ENCODE data around the gene PANX1. TPM values are rescaled to one million over a fixed set of nuclear protein-coding genes. Genes with fewer than 3 reads are reported as not detected.

Gene PANX1
- total and polyA plus RNA-seq, 3 experiments from 2014 or later = 12.6 to 20.3 (median 20.0) TPM

GRCh38 chr11:94184362-94184761, 55.7 kb downstream of the PANX1 start:
- H3K9me3 ChIP-seq (ENCODE audit: low read length) = no peaks in the 10 kb centered on the region
- H3K9me3 Mint-ChIP-seq = peaks cover 0 to 8% (median 0%) of the 10 kb centered on the region in 5 donors
- peaks cover 7% of the 10 kb centered on the region for H3K36me3 ChIP-seq (ENCODE audit: insufficient read depth, low read length)
- peaks cover 13 to 36% (median 19%) of the 10 kb centered on the region in 3 donors for H3K36me3 Mint-ChIP-seq
- CTCF ChIA-PET = interaction anchor here (0.9 kb wide), 1 partner anchor 13 kb away, joined by 3 read pairs; no protein-coding TSS in a partner anchor
- H3K27ac ChIP-seq (ENCODE audit: low read depth, low read length) = no peak overlapping the region
- no peaks in the 10 kb centered on the region for H3K27me3 ChIP-seq (ENCODE audit: insufficient read depth, low read length, poor library complexity, severe bottlenecking)
- H3K4me1 Mint-ChIP-seq = no peaks in the 10 kb centered on the region
- H3K4me3 Mint-ChIP-seq = no peak overlapping the region
- no peak for DNase-seq
- H3K4me3 ChIP-seq (ENCODE audit: low read length) = no peak overlapping the region
- H3K27ac Mint-ChIP-seq = no peak overlapping the region
- H3K4me1 ChIP-seq (ENCODE audit: insufficient read depth, low read length) = no peaks in the 10 kb centered on the region
- H3K27me3 Mint-ChIP-seq = no peaks in the 10 kb centered on the region
- POLR2A ChIA-PET = no interaction called here

- peaks cover 0 to 8% (median 0%) of the 10 kb centered on the region in 5 donors for H3K9me3 Mint-ChIP-seq
- ChIA-PET POLR2A (no interaction called here), CTCF (interaction anchor here (0.6 to 0.9 kb wide), 2 partner anchors 12 to 13 kb away, joined by 3 read pairs; no protein-coding TSS in a partner anchor)
- Histone ChIP-seq H3K9me3 (ENCODE audit: low read length) (no peaks in the 10 kb centered on the region), H3K4me1 (ENCODE audit: insufficient read depth, low read length) (no peaks in the 10 kb centered on the region), H3K4me3 (ENCODE audit: low read length) (no peak overlapping the region), H3K27me3 (ENCODE audit: insufficient read depth, low read length, poor library complexity, severe bottlenecking) (no peaks in the 10 kb centered on the region), H3K36me3 (ENCODE audit: insufficient read depth, low read length) (peaks cover 7% of the 10 kb centered on the region), H3K27ac (ENCODE audit: low read depth, low read length) (no peak overlapping the region)
- H3K27me3 Mint-ChIP-seq = no peaks in the 10 kb centered on the region
- H3K36me3 Mint-ChIP-seq = peaks cover 9 to 31% (median 16%) of the 10 kb centered on the region in 3 donors
- H3K4me1 Mint-ChIP-seq = no peaks in the 10 kb centered on the region
- H3K27ac Mint-ChIP-seq = no peak overlapping the region
- no peak overlapping the region for H3K4me3 Mint-ChIP-seq
- no peak for DNase-seq
Observed at GRCh38 chr11:94184846-94185245, 56.2 kb downstream of the PANX1 start.

GRCh38 chr11:94185416-94186084, 56.9 kb downstream of the PANX1 start:
- Histone ChIP-seq H3K4me3 (ENCODE audit: low read length) (no peak overlapping the region), H3K4me1 (ENCODE audit: insufficient read depth, low read length) (no peaks in the 10 kb centered on the region), H3K27ac (ENCODE audit: low read depth, low read length) (no peak overlapping the region), H3K36me3 (ENCODE audit: insufficient read depth, low read length) (peaks cover 7% of the 10 kb centered on the region), H3K27me3 (ENCODE audit: insufficient read depth, low read length, poor library complexity, severe bottlenecking) (no peaks in the 10 kb centered on the region), H3K9me3 (ENCODE audit: low read length) (no peaks in the 10 kb centered on the region)
- Mint-ChIP-seq H3K4me3 (no peak overlapping the region), H3K27ac (no peak overlapping the region), H3K4me1 (no peaks in the 10 kb centered on the region), H3K9me3 (peaks cover under 1 to 8% (median 3%) of the 10 kb centered on the region in 5 donors), H3K36me3 (peaks cover 4 to 24% (median 12%) of the 10 kb centered on the region in 3 donors), H3K27me3 (no peaks in the 10 kb centered on the region)
- POLR2A ChIA-PET = no interaction called here
- CTCF ChIA-PET = interaction anchor here (0.6 to 0.9 kb wide), 2 partner anchors 12 to 13 kb away, joined by 3 read pairs; no protein-coding TSS in a partner anchor
- DNase-seq = no peak

GRCh38 chr11:94186342-94187203, 57.9 kb downstream of the PANX1 start:
- H3K27ac Mint-ChIP-seq = no peak overlapping the region
- H3K36me3 Mint-ChIP-seq = peaks cover 4 to 14% (median 9%) of the 10 kb centered on the region in 3 donors
- no peaks in the 10 kb centered on the region for H3K27me3 Mint-ChIP-seq
- H3K4me1 Mint-ChIP-seq = no peaks in the 10 kb centered on the region
- DNase-seq = no peak
- Histone ChIP-seq H3K27me3 (ENCODE audit: insufficient read depth, low read length, poor library complexity, severe bottlenecking) (no peaks in the 10 kb centered on the region), H3K4me1 (ENCODE audit: insufficient read depth, low read length) (no peaks in the 10 kb centered on the region), H3K9me3 (ENCODE audit: low read length) (no peaks in the 10 kb centered on the region), H3K4me3 (ENCODE audit: low read length) (no peak overlapping the region), H3K36me3 (ENCODE audit: insufficient read depth, low read length) (no peaks in the 10 kb centered on the region), H3K27ac (ENCODE audit: low read depth, low read length) (no peak overlapping the region)
- peaks cover 3 to 9% (median 5%) of the 10 kb centered on the region in 5 donors for H3K9me3 Mint-ChIP-seq
- H3K4me3 Mint-ChIP-seq = no peak overlapping the region
- ChIA-PET POLR2A (no interaction called here), CTCF (interaction anchor here (1.0 kb wide), 1 partner anchor 59 kb away, joined by 3 read pairs; the partner anchor contains the start of gene PANX1)

GRCh38 chr11:94193288-94193687, 64.6 kb downstream of the PANX1 start:
- ChIA-PET POLR2A (no interaction called here), CTCF (no interaction called here)
- Mint-ChIP-seq H3K27me3 (peaks cover 3% of the 10 kb centered on the region in 2 donors), H3K27ac (no peak overlapping the region), H3K4me1 (no peaks in the 10 kb centered on the region), H3K4me3 (no peak overlapping the region), H3K9me3 (peaks cover 3 to 9% (median 5%) of the 10 kb centered on the region in 5 donors), H3K36me3 (peaks cover 0 to 16% (median 0%) of the 10 kb centered on the region in 3 donors)
- Histone ChIP-seq H3K27ac (ENCODE audit: low read depth, low read length) (no peak overlapping the region), H3K9me3 (ENCODE audit: low read length) (no peaks in the 10 kb centered on the region), H3K4me1 (ENCODE audit: insufficient read depth, low read length) (no peaks in the 10 kb centered on the region), H3K36me3 (ENCODE audit: insufficient read depth, low read length) (no peaks in the 10 kb centered on the region), H3K4me3 (ENCODE audit: low read length) (no peak overlapping the region), H3K27me3 (ENCODE audit: insufficient read depth, low read length, poor library complexity, severe bottlenecking) (no peaks in the 10 kb centered on the region)
- no peak for DNase-seq

GRCh38 chr11:94194712-94195111, 66.1 kb downstream of the PANX1 start:
- H3K36me3 ChIP-seq (ENCODE audit: insufficient read depth, low read length) = no peaks in the 10 kb centered on the region
- Mint-ChIP-seq H3K4me3 (no peak overlapping the region), H3K9me3 (peaks cover 0 to 5% (median 4%) of the 10 kb centered on the region in 5 donors), H3K4me1 (no peaks in the 10 kb centered on the region), H3K36me3 (peaks cover 0 to 12% (median 0%) of the 10 kb centered on the region in 3 donors), H3K27me3 (peaks cover 3 to 8% of the 10 kb centered on the region in 2 donors), H3K27ac (no peak overlapping the region)
- ChIA-PET CTCF (interaction anchor here (1.0 kb wide), 1 partner anchor 248 kb away, joined by 3 read pairs; no protein-coding TSS in a partner anchor), POLR2A (no interaction called here)
- H3K9me3 ChIP-seq (ENCODE audit: low read length) = no peaks in the 10 kb centered on the region
- H3K27ac ChIP-seq (ENCODE audit: low read depth, low read length) = no peak overlapping the region
- no peaks in the 10 kb centered on the region for H3K27me3 ChIP-seq (ENCODE audit: insufficient read depth, low read length, poor library complexity, severe bottlenecking)
- no peak for DNase-seq
- H3K4me3 ChIP-seq (ENCODE audit: low read length) = no peak overlapping the region
- H3K4me1 ChIP-seq (ENCODE audit: insufficient read depth, low read length) = no peaks in the 10 kb centered on the region

GRCh38 chr11:94196363-94196762, 67.7 kb downstream of the PANX1 start:
- Histone ChIP-seq H3K27me3 (ENCODE audit: insufficient read depth, low read length, poor library complexity, severe bottlenecking) (no peaks in the 10 kb centered on the region), H3K27ac (ENCODE audit: low read depth, low read length) (no peak overlapping the region), H3K4me3 (ENCODE audit: low read length) (no peak overlapping the region), H3K9me3 (ENCODE audit: low read length) (no peaks in the 10 kb centered on the region), H3K36me3 (ENCODE audit: insufficient read depth, low read length) (no peaks in the 10 kb centered on the region), H3K4me1 (ENCODE audit: insufficient read depth, low read length) (no peaks in the 10 kb centered on the region)
- ChIA-PET CTCF (no interaction called here), POLR2A (no interaction called here)
- no peak overlapping the region for H3K4me3 Mint-ChIP-seq
- peaks cover 0 to 12% (median 0%) of the 10 kb centered on the region in 3 donors for H3K36me3 Mint-ChIP-seq
- no peak overlapping the region for H3K27ac Mint-ChIP-seq
- DNase-seq = no peak
- no peaks in the 10 kb centered on the region for H3K4me1 Mint-ChIP-seq
- no peaks in the 10 kb centered on the region for H3K9me3 Mint-ChIP-seq
- H3K27me3 Mint-ChIP-seq = peaks cover 6 to 17% of the 10 kb centered on the region in 2 donors

- Mint-ChIP-seq H3K27ac (no peak overlapping the region), H3K36me3 (peaks cover 0 to 9% (median 0%) of the 10 kb centered on the region in 3 donors), H3K4me1 (no peaks in the 10 kb centered on the region), H3K4me3 (no peak overlapping the region), H3K27me3 (peaks cover 6 to 33% of the 10 kb centered on the region in 2 donors), H3K9me3 (peaks cover 0 to 2% (median 0%) of the 10 kb centered on the region in 5 donors)
- H3K4me1 ChIP-seq (ENCODE audit: insufficient read depth, low read length) = no peaks in the 10 kb centered on the region
- H3K36me3 ChIP-seq (ENCODE audit: insufficient read depth, low read length) = no peaks in the 10 kb centered on the region
- H3K27ac ChIP-seq (ENCODE audit: low read depth, low read length) = no peak overlapping the region
- H3K4me3 ChIP-seq (ENCODE audit: low read length) = no peak overlapping the region
- no peaks in the 10 kb centered on the region for H3K9me3 ChIP-seq (ENCODE audit: low read length)
- CTCF ChIA-PET = no interaction called here
- no peaks in the 10 kb centered on the region for H3K27me3 ChIP-seq (ENCODE audit: insufficient read depth, low read length, poor library complexity, severe bottlenecking)
- POLR2A ChIA-PET = no interaction called here
- DNase-seq = no peak
Observed at GRCh38 chr11:94198718-94199117, 70.1 kb downstream of the PANX1 start.
